Measurements from ENCODE around the gene NPC2. TPM values are rescaled to one million over a fixed set of nuclear protein-coding genes. Genes with fewer than 3 reads are reported as not detected.

Gene NPC2
- total and polyA plus RNA-seq, 9 of the 15 experiments (the other 6 are each of a cell fraction or from before 2014, with no cell fraction given): 16.6 to 74.1 (median 32.6) TPM

DNA sequence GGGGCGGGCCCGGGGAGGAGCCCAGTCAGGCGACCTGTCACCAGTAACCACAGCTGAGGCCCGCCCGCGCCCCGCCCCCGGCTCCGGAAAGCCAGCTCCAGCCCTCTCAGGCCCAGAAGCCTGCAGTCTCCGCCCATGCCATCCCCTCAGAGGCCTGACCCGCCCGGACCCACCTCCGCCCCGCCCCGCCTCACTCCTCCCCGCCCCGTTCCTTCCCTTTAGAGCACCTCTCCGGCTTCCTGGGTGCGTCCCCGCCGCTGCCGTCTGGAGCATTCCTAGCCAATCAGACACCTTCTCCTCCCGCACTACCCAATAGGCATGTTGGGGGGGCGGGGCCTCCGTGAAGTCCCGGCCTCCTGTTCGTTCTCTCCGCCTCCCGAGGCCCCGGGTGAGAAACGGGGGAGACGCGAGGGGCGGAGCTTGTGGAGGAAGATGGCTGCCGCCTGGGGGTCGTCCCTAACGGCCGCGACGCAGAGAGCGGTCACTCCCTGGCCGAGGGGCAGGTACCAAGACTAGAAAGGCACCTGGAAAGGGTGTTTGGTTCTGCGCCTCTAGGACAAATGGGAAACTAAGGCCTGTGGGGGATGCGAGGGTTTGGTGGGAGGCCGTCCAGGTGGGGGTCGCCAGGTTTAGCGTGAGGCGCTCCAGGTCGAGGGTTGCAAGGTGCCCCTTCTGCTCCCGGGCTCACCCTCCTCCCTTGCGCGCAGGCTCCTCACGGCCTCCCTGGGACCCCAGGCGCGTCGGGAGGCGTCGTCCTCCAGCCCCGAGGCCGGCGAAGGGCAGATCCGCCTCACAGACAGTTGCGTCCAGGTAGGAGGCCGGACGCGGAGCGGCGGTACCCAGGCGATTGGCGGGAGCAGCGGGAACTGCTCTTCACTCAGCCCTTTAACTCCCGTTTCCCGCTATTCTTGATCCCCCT, 497 bp upstream of the NPC2 start, which contains the start of gene ISCA2 (continued):
- TF ChIP-seq POLR2B (IDR thresholded peaks at IDR 0.05; ENCODE audit: low read depth, partially characterized antibody): peak; percentile 55
- no peak for TF ChIP-seq U2AF1 (optimal IDR thresholded peaks at IDR 0.05; ENCODE audit: low read depth, low read length)
- TF ChIP-seq LEF1 (IDR thresholded peaks at IDR 0.05): no peak
- no peak for TF ChIP-seq ZNF3 (CRISPR knock-in tag; IDR thresholded peaks at IDR 0.05)
- TF ChIP-seq PHF20 (IDR thresholded peaks at IDR 0.05; ENCODE audit: partially characterized antibody): peak; percentile 65
- TF ChIP-seq RBM14 (IDR thresholded peaks at IDR 0.05; ENCODE audit: borderline replicate concordance, insufficient read depth, low read depth, low read length): no peak
- TF ChIP-seq KAT8 (IDR thresholded peaks at IDR 0.05; ENCODE audit: low read depth): no peak
- TF ChIP-seq, protein P1, sequence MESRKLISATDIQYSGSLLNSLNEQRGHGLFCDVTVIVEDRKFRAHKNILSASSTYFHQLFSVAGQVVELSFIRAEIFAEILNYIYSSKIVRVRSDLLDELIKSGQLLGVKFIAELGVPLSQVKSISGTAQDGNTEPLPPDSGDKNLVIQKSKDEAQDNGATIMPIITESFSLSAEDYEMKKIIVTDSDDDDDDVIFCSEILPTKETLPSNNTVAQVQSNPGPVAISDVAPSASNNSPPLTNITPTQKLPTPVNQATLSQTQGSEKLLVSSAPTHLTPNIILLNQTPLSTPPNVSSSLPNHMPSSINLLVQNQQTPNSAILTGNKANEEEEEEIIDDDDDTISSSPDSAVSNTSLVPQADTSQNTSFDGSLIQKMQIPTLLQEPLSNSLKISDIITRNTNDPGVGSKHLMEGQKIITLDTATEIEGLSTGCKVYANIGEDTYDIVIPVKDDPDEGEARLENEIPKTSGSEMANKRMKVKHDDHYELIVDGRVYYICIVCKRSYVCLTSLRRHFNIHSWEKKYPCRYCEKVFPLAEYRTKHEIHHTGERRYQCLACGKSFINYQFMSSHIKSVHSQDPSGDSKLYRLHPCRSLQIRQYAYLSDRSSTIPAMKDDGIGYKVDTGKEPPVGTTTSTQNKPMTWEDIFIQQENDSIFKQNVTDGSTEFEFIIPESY (CRISPR knock-in tag; IDR thresholded peaks at IDR 0.05): no peak
- peak; percentile 42; the same call in 1 of the 2 replicates for TF ChIP-seq L3MBTL2 (IDR thresholded peaks at IDR 0.05)
- no peak for TF ChIP-seq ARHGAP35 (IDR thresholded peaks at IDR 0.05; ENCODE audit: partially characterized antibody)
- peak; percentile 81 for TF ChIP-seq ASH1L (IDR thresholded peaks at IDR 0.05; ENCODE audit: borderline replicate concordance, low read depth, partially characterized antibody)
- no peak for TF ChIP-seq ZNF175 (CRISPR knock-in tag; IDR thresholded peaks at IDR 0.05; ENCODE audit: low read depth)
- no peak for TF ChIP-seq RHOXF2B (CRISPR knock-in tag; conservative IDR thresholded peaks at IDR 0.05)
- TF ChIP-seq SIRT6 (IDR thresholded peaks at IDR 0.05; ENCODE audit: low read depth, low read length): no peak
- no peak for TF ChIP-seq BCOR (IDR thresholded peaks at IDR 0.05)
- TF ChIP-seq, protein P2, sequence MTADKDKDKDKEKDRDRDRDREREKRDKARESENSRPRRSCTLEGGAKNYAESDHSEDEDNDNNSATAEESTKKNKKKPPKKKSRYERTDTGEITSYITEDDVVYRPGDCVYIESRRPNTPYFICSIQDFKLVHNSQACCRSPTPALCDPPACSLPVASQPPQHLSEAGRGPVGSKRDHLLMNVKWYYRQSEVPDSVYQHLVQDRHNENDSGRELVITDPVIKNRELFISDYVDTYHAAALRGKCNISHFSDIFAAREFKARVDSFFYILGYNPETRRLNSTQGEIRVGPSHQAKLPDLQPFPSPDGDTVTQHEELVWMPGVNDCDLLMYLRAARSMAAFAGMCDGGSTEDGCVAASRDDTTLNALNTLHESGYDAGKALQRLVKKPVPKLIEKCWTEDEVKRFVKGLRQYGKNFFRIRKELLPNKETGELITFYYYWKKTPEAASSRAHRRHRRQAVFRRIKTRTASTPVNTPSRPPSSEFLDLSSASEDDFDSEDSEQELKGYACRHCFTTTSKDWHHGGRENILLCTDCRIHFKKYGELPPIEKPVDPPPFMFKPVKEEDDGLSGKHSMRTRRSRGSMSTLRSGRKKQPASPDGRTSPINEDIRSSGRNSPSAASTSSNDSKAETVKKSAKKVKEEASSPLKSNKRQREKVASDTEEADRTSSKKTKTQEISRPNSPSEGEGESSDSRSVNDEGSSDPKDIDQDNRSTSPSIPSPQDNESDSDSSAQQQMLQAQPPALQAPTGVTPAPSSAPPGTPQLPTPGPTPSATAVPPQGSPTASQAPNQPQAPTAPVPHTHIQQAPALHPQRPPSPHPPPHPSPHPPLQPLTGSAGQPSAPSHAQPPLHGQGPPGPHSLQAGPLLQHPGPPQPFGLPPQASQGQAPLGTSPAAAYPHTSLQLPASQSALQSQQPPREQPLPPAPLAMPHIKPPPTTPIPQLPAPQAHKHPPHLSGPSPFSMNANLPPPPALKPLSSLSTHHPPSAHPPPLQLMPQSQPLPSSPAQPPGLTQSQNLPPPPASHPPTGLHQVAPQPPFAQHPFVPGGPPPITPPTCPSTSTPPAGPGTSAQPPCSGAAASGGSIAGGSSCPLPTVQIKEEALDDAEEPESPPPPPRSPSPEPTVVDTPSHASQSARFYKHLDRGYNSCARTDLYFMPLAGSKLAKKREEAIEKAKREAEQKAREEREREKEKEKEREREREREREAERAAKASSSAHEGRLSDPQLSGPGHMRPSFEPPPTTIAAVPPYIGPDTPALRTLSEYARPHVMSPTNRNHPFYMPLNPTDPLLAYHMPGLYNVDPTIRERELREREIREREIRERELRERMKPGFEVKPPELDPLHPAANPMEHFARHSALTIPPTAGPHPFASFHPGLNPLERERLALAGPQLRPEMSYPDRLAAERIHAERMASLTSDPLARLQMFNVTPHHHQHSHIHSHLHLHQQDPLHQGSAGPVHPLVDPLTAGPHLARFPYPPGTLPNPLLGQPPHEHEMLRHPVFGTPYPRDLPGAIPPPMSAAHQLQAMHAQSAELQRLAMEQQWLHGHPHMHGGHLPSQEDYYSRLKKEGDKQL (CRISPR knock-in tag; IDR thresholded peaks at IDR 0.05; ENCODE audit: borderline replicate concordance): no peak
- TF ChIP-seq CBX8 (IDR thresholded peaks at IDR 0.05; ENCODE audit: borderline replicate concordance, extremely low read depth, low read depth, low read length, poor library complexity, severe bottlenecking): no peak
- TF ChIP-seq, protein P3, sequence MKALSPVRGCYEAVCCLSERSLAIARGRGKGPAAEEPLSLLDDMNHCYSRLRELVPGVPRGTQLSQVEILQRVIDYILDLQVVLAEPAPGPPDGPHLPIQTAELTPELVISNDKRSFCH (CRISPR knock-in tag; IDR thresholded peaks at IDR 0.05): no peak
- TF ChIP-seq, protein P3 (tag; IDR thresholded peaks at IDR 0.05): no peak
- no peak for TF ChIP-seq ZNF184 (CRISPR knock-in tag; IDR thresholded peaks at IDR 0.05)
- no peak for TF ChIP-seq HDAC2 (IDR thresholded peaks at IDR 0.05)

Data from K562 (cell line).